ENCODE data around the gene B4GALT2.
A peak's percentile ranks its signal among the peaks of the same experiment; 100 is the strongest.

Gene B4GALT2, protein sequence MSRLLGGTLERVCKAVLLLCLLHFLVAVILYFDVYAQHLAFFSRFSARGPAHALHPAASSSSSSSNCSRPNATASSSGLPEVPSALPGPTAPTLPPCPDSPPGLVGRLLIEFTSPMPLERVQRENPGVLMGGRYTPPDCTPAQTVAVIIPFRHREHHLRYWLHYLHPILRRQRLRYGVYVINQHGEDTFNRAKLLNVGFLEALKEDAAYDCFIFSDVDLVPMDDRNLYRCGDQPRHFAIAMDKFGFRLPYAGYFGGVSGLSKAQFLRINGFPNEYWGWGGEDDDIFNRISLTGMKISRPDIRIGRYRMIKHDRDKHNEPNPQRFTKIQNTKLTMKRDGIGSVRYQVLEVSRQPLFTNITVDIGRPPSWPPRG

GRCh38 chr1:43978551-43979260, at the start of gene B4GALT2:
Gene B4GALT2 (plus strand): TSS chr1:43979210. CDS start chr1:43981161, 1,951 bp downstream.
- peak; percentile 57 for DNase-seq (ENCODE audit: low spot score)

DNA sequence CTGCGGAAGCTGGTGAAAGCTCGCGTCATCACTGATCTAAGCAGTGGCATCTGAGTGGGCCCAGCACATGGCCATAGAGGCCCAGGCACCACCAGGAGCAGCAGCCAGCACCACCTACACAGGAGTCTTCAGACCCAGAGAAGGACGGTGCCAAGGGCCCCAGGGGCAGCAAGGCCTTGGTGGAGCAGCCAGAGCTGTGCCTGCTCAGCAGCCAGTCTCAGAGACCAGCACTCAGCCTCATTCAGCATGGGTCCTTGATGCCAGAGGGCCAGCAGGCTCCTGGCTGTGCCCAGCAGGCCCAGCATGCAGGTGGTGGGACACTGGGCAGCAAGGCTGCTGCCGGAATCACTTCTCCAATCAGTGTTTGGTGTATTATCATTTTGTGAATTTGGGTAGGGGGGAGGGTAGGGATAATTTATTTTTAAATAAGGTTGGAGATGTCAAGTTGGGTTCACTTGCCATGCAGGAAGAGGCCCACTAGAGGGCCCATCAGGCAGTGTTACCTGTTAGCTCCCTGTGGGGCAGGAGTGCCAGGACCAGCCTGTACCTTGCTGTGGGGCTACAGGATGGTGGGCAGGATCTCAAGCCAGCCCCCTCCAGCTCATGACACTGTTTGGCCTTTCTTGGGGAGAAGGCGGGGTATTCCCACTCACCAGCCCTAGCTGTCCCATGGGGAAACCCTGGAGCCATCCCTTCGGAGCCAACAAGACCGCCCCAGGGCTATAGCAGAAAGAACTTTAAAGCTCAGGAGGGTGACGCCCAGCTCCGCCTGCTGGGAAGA, 48.7 kb upstream of the B4GALT2 start:
- DNase-seq (ENCODE audit: low spot score) = no peak

GRCh38 chr1:43930949-43931275, 48.1 kb upstream of the B4GALT2 start:
- DNase-seq (ENCODE audit: low spot score) = no peak

DNA sequence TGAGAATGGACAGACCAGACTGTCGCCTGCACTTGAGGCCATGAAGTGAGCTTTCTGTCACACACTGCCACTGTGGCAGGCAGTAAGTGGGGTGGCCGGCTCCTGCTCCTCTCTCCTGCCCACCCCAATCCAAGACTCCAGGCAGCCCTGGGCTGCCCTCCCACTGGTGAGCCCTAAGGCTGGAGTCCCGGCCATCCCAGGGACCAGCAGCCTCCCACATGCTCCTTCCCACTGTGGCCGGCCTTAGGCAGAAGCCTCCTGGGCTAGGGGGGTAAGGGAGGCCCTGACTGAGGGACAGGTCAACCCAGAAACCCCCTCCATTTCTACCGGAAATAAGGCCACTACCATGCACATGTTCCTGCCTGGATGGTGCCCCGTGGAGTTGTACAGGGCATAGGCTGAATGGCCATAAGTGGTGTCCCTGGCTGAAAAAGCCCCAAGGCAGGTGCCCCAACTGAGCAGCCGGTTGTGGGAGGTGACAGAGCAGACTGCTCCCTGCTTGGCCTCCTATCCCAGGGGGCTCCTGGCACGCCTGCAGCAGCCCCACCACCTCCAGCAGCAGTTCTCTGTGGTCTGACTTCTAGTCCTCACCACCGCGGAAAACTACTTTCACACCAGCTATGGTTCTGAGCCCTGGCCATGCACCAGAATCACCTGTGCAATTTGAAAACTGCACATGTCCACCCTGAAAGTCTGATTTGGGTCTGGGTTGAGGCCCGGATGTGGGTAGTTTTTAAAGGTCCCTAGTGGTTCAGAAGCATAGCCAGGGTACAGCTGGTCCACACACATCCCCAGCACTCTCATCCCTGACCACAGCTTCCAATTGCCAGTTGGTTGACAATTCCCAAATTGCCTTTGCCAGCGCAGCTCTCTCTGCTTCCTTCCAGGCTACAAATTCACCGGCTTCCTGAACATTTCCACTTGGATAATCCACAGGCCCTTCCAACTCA, 47.0 kb upstream of the B4GALT2 start:
- no peak for DNase-seq (ENCODE audit: low spot score)

DNA sequence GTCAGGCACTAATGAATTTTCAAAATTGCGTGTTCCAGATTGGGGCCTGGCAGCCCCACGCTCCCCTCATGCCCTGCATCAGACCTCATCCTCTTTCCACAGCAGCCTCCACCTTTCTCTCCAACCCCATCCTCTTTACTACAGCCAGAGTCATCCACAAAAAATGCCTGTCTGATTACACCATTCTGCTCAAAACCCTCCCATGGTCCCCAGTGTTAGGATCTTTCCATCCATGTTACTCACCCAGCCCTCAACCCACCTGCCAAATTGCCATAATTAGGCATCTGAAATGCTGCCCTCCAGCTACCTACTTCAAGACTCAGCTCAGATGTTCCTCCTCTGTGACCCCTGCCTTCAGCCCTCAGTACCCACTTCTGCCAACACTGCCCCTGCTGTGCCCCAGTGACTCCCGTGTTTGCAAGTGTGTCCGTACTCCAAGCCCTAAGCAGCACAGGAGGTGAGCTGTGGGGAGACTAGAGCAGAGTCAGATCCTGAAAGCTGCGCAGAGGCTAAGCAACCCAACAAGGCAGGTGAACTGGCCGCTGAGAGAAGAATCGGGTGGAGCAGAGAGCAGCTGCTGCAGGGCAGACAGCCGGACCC, 46.1 kb upstream of the B4GALT2 start:
- no peak for DNase-seq (ENCODE audit: low spot score)

DNA sequence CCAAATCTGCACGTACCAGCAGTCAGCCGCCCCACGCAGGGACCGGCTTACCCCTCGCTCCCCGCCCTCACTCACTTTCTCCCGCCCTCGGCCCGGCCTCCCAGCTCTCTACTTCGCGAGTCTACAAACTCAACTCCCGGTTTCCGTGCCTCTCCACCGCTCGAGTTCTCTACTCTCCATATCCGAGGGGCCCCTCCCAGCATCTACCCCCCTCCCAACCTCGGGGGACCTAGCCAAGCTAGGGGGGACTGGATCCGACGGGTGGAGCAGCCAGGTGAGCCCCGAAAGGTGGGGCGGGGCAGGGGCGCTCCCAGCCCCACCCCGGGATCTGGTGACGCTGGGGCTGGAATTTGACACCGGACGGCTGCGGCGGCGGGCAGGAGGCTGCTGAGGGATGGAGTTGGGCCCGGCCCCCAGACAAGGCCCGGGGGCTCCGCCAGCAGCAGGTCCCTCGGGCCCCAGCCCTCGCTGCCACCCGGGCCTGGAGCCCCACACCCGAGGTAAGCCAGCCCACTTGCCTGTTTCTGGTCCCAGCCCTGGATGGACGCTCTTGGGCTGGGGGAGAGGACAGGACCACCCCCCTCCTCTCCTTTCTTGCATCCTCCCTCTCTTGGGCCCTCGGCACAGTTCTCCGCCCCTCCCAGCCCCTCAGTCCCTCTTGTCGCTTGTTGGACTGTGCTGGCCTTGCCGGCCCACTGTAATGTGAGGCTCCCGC, 45.5 kb upstream of the B4GALT2 start, which contains the start of gene ARTN:
Gene ARTN, plus strand, starts transcription at position 416 of the 715 bp plus-strand sequence. CDS start 1,856 bp downstream, outside the sequence.
- no peak for DNase-seq (ENCODE audit: low spot score)

DNA sequence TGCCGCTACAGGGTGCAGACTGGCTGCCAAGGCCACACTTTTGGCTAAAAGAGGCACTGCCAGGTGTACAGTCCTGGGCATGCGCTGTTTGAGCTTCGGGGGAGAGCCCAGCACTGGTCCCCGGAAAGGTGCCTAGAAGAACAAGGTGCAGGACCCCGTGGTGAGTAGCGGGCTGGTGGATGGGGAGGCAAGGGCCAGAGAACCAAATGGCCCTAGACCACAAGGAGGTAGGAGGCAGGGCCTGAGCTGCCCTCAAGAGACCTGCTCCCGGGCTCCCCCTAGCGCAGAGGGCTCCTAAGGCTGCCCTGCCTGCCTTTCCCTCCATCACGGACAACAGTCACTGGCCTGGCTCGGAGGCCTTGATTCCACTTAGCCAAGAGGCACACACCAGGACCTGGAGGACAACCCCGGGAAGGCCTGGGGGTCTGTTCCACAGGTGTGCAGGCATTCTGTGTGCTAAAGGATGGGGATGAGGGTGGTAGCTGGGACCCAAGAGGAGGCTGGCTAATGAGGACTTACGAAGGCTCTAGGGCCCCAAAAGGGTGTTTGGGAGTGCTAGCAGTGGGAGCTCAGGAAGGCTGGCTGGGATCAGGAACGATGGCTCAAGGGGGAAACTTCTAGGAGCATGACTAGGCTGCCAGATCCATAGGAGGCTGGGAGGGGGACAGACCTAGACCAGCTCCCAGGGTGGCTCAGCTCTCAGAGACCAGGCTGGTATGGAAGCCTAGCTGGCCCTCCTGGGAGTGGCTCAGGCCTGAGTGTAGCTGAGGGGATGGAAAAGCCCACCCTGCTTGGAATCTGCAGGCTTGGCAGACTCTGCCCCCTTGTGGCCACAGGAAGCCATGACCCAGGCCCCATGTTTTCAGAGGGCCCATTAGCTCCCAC, 44.7 kb upstream of the B4GALT2 start:
- DNase-seq (ENCODE audit: low spot score) = peak; percentile 70

DNA sequence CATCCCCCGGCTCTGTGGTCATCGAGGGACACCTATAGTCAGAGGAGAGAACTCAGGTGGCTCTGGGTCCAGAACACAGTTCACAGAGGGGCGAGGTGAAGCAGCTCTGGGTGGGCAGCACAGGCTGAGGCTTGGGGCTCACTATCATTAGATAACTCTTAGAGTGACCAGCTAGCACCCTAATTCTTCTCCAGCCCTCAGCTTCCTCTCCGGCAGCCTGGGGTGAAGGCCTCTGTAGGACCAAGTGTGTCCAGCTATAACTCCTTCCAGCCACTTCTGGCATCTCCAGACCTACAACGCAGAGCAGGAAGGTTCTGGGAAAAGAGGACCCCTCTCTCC, 44.1 kb upstream of the B4GALT2 start:
- no peak for DNase-seq (ENCODE audit: low spot score)

GRCh38 chr1:43935711-43936427, 43.1 kb upstream of the B4GALT2 start:
- no peak for DNase-seq (ENCODE audit: low spot score)

DNA sequence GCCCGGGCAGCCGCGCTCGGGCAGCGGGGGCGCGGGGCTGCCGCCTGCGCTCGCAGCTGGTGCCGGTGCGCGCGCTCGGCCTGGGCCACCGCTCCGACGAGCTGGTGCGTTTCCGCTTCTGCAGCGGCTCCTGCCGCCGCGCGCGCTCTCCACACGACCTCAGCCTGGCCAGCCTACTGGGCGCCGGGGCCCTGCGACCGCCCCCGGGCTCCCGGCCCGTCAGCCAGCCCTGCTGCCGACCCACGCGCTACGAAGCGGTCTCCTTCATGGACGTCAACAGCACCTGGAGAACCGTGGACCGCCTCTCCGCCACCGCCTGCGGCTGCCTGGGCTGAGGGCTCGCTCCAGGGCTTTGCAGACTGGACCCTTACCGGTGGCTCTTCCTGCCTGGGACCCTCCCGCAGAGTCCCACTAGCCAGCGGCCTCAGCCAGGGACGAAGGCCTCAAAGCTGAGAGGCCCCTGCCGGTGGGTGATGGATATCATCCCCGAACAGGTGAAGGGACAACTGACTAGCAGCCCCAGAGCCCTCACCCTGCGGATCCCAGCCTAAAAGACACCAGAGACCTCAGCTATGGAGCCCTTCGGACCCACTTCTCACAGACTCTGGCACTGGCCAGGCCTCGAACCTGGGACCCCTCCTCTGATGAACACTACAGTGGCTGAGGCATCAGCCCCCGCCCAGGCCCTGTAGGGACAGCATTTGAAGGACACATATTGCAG, 42.4 kb upstream of the B4GALT2 start:
- DNase-seq (ENCODE audit: low spot score) = no peak

- no peak for DNase-seq (ENCODE audit: low spot score)
These were observed 41.7 kb upstream of the B4GALT2 start for GRCh38 chr1:43937179-43937865.

DNA sequence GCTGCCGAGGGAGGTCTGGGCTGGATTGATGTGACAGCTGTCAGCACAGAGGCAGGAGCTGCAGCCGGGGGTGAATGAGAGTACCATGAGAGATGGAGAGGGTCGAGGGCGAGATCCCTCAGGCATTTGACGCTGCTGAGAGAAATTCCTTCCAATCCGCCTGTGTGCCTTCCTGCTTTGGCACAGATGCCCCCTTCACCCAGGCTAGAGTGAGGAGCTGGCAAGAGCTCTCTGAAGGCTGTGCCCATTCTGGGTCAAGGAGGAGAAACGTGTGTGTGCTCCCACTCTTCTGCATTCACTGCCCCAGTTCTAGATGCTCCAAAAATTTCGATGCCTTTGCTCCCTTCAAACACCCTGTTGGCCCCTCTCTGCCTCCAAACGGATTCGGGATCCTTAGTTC, 40.6 kb upstream of the B4GALT2 start:
- no peak for DNase-seq (ENCODE audit: low spot score)

DNA sequence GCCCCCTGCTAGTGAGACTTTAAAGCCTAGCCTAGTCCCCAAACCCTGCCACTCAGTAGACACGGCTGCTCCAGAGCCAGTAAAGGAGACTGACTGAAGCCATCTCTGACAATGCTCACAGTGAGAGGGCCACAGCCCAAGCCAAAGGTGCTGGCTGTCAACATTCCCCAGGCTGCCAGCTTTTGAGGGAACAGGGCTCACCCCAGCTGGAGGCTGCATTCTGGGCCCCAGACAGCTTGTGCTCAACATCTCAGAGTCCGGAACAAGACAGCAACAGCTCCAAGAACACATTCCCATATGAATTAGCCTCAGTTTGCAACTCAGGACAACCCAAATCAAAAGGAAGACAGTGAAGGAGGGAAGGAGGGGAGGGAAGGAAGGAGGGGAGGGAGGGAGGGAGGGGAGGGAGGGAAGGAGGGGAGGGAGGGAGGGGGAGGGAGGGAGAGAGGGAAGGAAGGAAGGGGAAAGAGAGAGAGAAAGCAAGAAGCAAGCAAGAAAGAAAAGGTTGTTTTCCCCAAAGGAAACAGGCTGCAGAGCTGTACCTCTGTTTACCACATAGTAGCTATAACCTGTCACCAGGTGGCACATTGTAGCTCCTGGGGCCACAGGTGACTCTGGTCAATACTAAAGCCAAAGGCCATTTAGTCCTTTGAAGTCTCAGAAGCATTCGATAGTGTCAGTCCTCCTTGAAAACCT, 40.0 kb upstream of the B4GALT2 start:
- peak; percentile 65 for DNase-seq (ENCODE audit: low spot score)

DNA sequence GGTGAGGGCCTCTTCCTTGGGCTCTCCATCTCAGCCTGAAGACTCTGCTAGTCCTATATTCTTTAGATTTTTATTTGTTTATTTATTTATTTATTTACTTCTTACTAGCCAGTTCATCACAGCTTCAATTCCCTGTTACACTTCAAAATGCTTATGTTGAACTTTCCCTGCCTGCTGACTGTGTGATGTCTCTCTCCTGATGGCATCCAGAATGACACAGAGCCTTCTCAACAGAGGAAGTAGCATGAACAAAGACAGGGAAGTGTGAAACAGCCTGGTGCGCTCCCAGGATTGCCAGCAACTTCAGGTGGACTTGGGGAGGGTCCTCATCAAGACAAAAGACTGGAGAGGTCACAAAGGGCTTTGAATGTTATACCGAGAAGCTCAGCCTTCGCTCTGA, 36.6 kb upstream of the B4GALT2 start:
- no peak for DNase-seq (ENCODE audit: low spot score)

DNA sequence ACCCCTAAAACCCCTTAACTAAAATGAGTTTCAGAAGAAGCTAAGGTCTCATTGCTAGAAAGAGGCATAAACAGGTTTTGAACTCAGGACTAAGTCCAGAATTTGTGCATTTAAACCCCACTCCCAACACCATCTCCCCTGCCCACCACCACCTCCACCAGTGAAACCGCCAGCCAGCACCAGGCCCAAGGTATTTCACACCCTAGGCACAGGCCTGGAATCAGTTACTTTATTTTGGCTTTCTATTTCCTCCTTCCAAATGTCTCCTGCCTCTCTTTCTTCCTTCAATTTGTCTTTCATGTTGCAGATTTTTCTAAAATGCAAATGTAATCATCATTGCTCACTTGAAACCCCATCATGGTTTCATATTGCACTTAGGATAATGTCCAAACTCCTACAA, 34.1 kb upstream of the B4GALT2 start:
- DNase-seq (ENCODE audit: low spot score) = no peak

GRCh38 chr1:43945674-43946235, 33.3 kb upstream of the B4GALT2 start:
- DNase-seq (ENCODE audit: low spot score) = no peak

All from Ammon's horn (tissue), 1 donor.